RWPE2 (cell line): ENCODE results near the gene NFATC4.

ENCODE experiments used
- ATAC-seq: fragments of 200-7000 bp; cut with Tn5 transposase; 3 replicates; pipeline ENCODE4 v1.9.1; 2021; ENCODE audit warnings: low read depth
- DNase-seq: peaks from one replicate; pipeline ENCODE4 v3.0.0-alpha.2; 2020; ENCODE audit warnings: low spot score
- H3K27ac ChIP-seq: fragments of 450-650 bp; 2 replicates; pipeline ENCODE4 v1.5.1; 2017; ENCODE audit warnings: mild to moderate bottlenecking; ENCODE audit not compliant: poor library complexity, severe bottlenecking
- H3K27me3 ChIP-seq: fragments of 250-450 bp; sonication (Bioruptor Pico); 2 replicates; pipeline ENCODE4 v1.5.1; 2021; ENCODE audit warnings: mild to moderate bottlenecking, moderate library complexity; ENCODE audit not compliant: insufficient read depth, poor library complexity, severe bottlenecking
- H3K36me3 ChIP-seq: fragments of 250-450 bp; sonication (Bioruptor Pico); 2 replicates; pipeline ENCODE4 v1.5.1; 2020; ENCODE audit warnings: low read depth, mild to moderate bottlenecking, moderate library complexity
- H3K4me1 ChIP-seq: fragments of 250-450 bp; sonication (Bioruptor Pico); 2 replicates; pipeline ENCODE4 v1.5.1; 2021; ENCODE audit warnings: mild to moderate bottlenecking, moderate library complexity; ENCODE audit not compliant: insufficient read depth, poor library complexity, severe bottlenecking
- H3K4me3 ChIP-seq: fragments of 250-450 bp; sonication (Bioruptor Pico); 2 replicates; pipeline ENCODE4 v1.5.1; 2021; ENCODE audit warnings: mild to moderate bottlenecking, moderate library complexity; ENCODE audit not compliant: severe bottlenecking
- H3K9me3 ChIP-seq: fragments of 250-450 bp; sonication (Bioruptor Pico); 2 replicates; pipeline ENCODE4 v1.5.1; 2021; ENCODE audit warnings: mild to moderate bottlenecking, moderate library complexity; ENCODE audit not compliant: severe bottlenecking
- TF ChIP-seq, protein P1 (sequence below): fragments of 450-650 bp; IDR thresholded peaks from one replicate; pipeline ENCODE4 v1.5.1; 2017; ENCODE audit warnings: mild to moderate bottlenecking, moderate library complexity; ENCODE audit not compliant: poor library complexity, severe bottlenecking

NFATC4 gene

DNA sequence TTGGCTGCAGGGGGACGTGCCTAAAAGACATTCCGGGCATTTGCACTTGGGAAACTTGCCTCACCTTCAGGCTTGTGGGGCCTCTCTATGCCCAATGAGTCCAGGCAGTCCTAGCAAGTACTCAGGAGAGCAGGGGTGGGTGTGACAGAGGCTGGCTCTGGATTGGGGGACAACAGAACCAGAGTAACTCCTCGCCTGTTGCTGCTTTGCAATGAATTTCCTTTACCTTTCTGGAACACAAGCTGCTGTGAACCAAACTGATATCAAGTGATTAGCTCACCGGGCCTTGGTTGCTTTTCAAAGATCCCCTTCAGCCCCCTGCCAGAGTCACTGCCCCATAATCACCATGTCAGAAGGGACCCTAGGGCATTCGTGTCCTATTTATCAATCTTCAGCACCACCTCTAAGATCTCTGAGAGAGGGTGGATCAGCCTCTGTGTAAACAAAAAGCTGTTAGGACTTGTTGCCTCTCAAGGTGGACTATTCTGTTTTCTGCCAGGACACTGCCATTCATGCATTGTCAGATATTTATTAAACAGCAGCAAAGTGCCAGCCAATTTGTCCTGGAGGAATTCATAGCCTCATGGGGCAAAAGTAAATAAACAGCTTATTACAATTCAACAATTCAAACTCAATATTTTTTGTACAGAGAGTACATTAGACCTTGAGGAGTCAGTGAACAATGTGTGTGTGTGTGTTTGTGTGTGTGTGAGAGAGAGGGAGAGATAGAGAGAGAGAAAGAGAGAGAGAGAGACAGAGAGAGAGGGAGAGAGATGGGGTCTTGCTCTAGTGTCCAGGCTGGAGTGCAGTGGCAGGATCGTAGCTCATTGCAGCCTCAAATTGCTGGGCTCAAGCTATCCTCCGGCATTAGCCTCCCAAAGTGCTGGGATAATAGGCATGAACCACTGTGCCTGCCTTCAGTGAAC is 11.3 kb downstream of the NFATC4 start:
- TF ChIP-seq, protein P1, sequence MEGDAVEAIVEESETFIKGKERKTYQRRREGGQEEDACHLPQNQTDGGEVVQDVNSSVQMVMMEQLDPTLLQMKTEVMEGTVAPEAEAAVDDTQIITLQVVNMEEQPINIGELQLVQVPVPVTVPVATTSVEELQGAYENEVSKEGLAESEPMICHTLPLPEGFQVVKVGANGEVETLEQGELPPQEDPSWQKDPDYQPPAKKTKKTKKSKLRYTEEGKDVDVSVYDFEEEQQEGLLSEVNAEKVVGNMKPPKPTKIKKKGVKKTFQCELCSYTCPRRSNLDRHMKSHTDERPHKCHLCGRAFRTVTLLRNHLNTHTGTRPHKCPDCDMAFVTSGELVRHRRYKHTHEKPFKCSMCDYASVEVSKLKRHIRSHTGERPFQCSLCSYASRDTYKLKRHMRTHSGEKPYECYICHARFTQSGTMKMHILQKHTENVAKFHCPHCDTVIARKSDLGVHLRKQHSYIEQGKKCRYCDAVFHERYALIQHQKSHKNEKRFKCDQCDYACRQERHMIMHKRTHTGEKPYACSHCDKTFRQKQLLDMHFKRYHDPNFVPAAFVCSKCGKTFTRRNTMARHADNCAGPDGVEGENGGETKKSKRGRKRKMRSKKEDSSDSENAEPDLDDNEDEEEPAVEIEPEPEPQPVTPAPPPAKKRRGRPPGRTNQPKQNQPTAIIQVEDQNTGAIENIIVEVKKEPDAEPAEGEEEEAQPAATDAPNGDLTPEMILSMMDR: no peak
- H3K4me3 ChIP-seq: no peak overlapping the region
- DNase-seq (no peak), ATAC-seq (peak; percentile 48; the same call in 2 of the 3 replicates)
- H3K9me3 ChIP-seq: no peaks in the 10 kb centered on the region
- no peaks in the 10 kb centered on the region for H3K36me3 ChIP-seq
- no peak overlapping the region for H3K27ac ChIP-seq
- no peaks in the 10 kb centered on the region for H3K4me1 ChIP-seq
- no peaks in the 10 kb centered on the region for H3K27me3 ChIP-seq

DNA sequence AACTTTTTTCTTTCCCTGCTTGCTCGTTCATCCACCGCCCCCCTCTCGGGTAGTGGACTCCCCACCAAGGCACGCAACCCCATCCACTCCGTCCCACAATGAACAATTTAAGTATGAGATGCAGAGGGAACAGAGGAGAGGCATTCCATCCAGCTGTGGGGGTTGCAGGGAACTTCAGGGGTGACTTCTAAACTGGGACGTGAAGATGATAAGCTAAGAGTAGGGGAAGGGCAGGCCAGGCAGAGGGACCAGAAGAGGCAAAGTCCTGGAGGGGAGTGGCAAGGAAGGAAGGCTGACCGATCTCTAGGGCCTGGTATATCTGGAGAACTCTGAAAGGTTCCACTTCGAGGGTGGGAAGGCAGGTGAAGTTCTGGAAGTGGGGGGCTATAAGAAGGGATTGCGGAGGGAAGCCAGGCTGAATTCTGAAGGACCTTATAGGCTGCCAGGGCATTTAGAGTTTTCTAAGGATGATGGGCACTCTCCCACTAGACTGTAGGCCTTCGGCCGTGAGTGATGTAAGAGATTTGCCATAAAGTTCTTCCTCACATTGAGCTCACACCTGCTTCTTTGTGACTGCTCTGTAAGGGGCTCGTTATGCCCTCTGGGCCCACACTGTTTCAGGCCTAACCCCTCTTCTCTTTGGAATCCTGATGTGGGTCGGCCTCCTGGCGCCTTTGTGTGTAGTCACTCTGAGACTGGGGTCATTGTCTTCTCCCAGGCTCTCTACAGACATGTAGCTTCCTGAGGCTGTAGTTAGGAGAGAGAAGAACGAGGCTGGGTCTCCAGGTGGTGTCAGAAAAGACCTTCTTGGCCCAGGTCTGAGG is 12.1 kb downstream of the NFATC4 start:
- Histone ChIP-seq H3K9me3 (no peaks in the 10 kb centered on the region), H3K36me3 (no peaks in the 10 kb centered on the region), H3K4me3 (no peak overlapping the region), H3K27me3 (no peaks in the 10 kb centered on the region), H3K4me1 (no peaks in the 10 kb centered on the region), H3K27ac (no peak overlapping the region)
- TF ChIP-seq, protein P1: no peak
- no peak for ATAC-seq
- DNase-seq: no peak

DNA sequence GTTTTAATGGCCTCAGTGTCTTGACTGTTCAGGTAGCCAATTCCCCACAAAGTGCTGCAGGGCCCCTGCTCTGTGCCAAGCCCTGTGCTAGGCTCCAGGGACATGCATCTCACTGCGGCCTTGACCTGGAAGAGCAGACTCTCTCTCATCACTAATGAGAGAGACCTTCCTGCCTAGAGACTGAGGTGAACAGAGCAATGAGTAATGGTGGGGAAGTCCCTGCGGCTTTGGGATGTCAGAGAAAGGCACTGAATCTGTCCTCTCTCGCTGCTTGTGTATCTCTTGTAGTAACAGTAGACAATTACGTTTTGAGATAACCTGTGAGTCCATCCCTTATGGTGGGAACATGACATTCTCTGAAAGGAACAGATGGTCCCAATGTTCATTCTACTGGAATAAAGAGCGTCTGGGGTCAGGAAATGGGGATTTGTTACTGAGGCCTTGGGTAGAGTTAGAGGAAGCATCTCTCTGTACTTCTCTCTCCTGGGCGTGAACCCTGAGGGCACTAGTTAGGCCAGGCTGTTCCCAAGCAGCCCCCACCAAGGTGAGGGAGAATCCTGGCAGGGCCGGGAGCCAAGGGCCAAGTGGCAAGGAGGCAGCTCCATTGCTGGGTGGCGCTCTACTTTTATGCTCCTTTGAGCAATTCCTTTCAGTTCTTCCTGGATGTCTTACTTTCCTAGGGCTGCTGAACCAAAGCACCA is 13.5 kb downstream of the NFATC4 start:
- ATAC-seq: no peak
- no peaks in the 10 kb centered on the region for H3K9me3 ChIP-seq
- no peaks in the 10 kb centered on the region for H3K27me3 ChIP-seq
- H3K4me3 ChIP-seq: no peak overlapping the region
- DNase-seq: no peak
- TF ChIP-seq, protein P1: no peak
- H3K36me3 ChIP-seq: no peaks in the 10 kb centered on the region
- no peak overlapping the region for H3K27ac ChIP-seq
- no peaks in the 10 kb centered on the region for H3K4me1 ChIP-seq

DNA sequence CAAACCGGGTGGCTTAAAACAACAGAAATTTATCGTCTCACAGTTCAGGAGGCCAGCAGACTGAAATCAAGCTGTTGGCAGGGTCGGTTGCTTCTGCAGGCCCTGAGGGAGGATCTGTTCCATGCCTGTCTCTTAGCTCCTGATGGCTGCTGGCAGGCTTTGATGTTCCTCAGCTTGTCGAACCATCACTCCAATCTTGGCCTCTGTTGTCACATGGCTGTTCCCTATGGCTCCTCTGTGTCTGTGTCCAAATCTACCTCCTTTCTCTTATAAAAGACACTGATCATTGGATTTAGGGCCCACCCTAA is 14.0 kb downstream of the NFATC4 start:
- TF ChIP-seq, protein P1: no peak
- ATAC-seq (no peak), DNase-seq (no peak)
- Histone ChIP-seq H3K4me3 (no peak overlapping the region), H3K9me3 (no peaks in the 10 kb centered on the region), H3K27me3 (no peaks in the 10 kb centered on the region), H3K36me3 (no peaks in the 10 kb centered on the region), H3K27ac (no peak overlapping the region), H3K4me1 (no peaks in the 10 kb centered on the region)
